IPS-15b (cell line): ENCODE data around the gene BSDC1.

ENCODE experiments used
- H3K27me3 ChIP-seq: one replicate; pipeline ENCODE4 v1.6.1; 2013; ENCODE audit warnings: low read length; ENCODE audit not compliant: control insufficient read depth, insufficient read depth
- H3K36me3 ChIP-seq: one replicate; pipeline ENCODE4 v1.6.1; 2013; ENCODE audit warnings: low read length; ENCODE audit not compliant: control insufficient read depth, insufficient read depth
- H3K4me1 ChIP-seq: one replicate; pipeline ENCODE4 v1.6.1; 2013; ENCODE audit warnings: mild to moderate bottlenecking, low read length; ENCODE audit not compliant: control insufficient read depth, insufficient read depth
- H3K4me3 ChIP-seq: one replicate; pipeline ENCODE4 v1.5.1; 2013; ENCODE audit warnings: low read depth, low read length
- H3K9ac ChIP-seq: one replicate; pipeline ENCODE4 v1.6.1; 2013; ENCODE audit warnings: low read depth, mild to moderate bottlenecking, low read length
- H3K9me3 ChIP-seq: one replicate; pipeline ENCODE4 v1.6.1; 2013; ENCODE audit warnings: mild to moderate bottlenecking, low read length; ENCODE audit not compliant: control insufficient read depth, insufficient read depth

BSDC1 gene

GRCh38 chr1:32332290-32333079 lies 61.8 kb downstream of the BSDC1 start:
- H3K4me1 ChIP-seq = peaks cover 7% of the 10 kb centered on the region
- H3K36me3 ChIP-seq = peaks cover 46% of the 10 kb centered on the region
- no peak overlapping the region for H3K4me3 ChIP-seq
- no peak overlapping the region for H3K9ac ChIP-seq
- no peaks in the 10 kb centered on the region for H3K9me3 ChIP-seq
- H3K27me3 ChIP-seq = peaks cover 4% of the 10 kb centered on the region

GRCh38 chr1:32331549-32331948 lies 62.7 kb downstream of the BSDC1 start:
- H3K27me3 ChIP-seq = no peaks in the 10 kb centered on the region
- no peak overlapping the region for H3K4me3 ChIP-seq
- H3K9me3 ChIP-seq = no peaks in the 10 kb centered on the region
- H3K4me1 ChIP-seq = peaks cover 2% of the 10 kb centered on the region
- H3K9ac ChIP-seq = no peak overlapping the region
- H3K36me3 ChIP-seq = peaks cover 53% of the 10 kb centered on the region

- H3K4me3 ChIP-seq = no peak overlapping the region
Measured at GRCh38 chr1:32330558-32331151, 63.6 kb downstream of the BSDC1 start.

GRCh38 chr1:32329931-32330466 lies 64.2 kb downstream of the BSDC1 start:
- H3K9me3 ChIP-seq = no peaks in the 10 kb centered on the region
- peaks cover 59% of the 10 kb centered on the region for H3K36me3 ChIP-seq
- H3K4me1 ChIP-seq = peaks cover 2% of the 10 kb centered on the region
- H3K27me3 ChIP-seq = no peaks in the 10 kb centered on the region
- no peak overlapping the region for H3K9ac ChIP-seq
- no peak overlapping the region for H3K4me3 ChIP-seq

More at GRCh38 chr1:32330558-32331151, 63.6 kb downstream of the BSDC1 start:
- H3K4me1 ChIP-seq = peaks cover 2% of the 10 kb centered on the region
- H3K9me3 ChIP-seq = no peaks in the 10 kb centered on the region
- peaks cover 59% of the 10 kb centered on the region for H3K36me3 ChIP-seq
- H3K27me3 ChIP-seq = no peaks in the 10 kb centered on the region
- no peak overlapping the region for H3K9ac ChIP-seq

GRCh38 chr1:32327204-32327603 lies 67.0 kb downstream of the BSDC1 start:
- Histone ChIP-seq H3K27me3 (no peaks in the 10 kb centered on the region), H3K9ac (no peak overlapping the region), H3K36me3 (peaks cover 43% of the 10 kb centered on the region), H3K4me1 (no peaks in the 10 kb centered on the region), H3K9me3 (no peaks in the 10 kb centered on the region), H3K4me3 (no peak overlapping the region)

- Histone ChIP-seq H3K4me3 (no peak overlapping the region), H3K9me3 (no peaks in the 10 kb centered on the region), H3K4me1 (no peaks in the 10 kb centered on the region), H3K36me3 (peaks cover 16% of the 10 kb centered on the region), H3K27me3 (no peaks in the 10 kb centered on the region), H3K9ac (no peak overlapping the region)
Measured at GRCh38 chr1:32321712-32322291, 72.4 kb downstream of the BSDC1 start.

GRCh38 chr1:32318127-32318869 lies 75.9 kb downstream of the BSDC1 start:
- H3K9me3 ChIP-seq = no peaks in the 10 kb centered on the region
- no peaks in the 10 kb centered on the region for H3K4me1 ChIP-seq
- no peak overlapping the region for H3K4me3 ChIP-seq
- peaks cover 12% of the 10 kb centered on the region for H3K36me3 ChIP-seq
- H3K9ac ChIP-seq = no peak overlapping the region
- H3K27me3 ChIP-seq = no peaks in the 10 kb centered on the region

GRCh38 chr1:32316903-32317277 lies 77.4 kb downstream of the BSDC1 start:
- Histone ChIP-seq H3K4me3 (no peak overlapping the region), H3K9ac (no peak overlapping the region), H3K27me3 (no peaks in the 10 kb centered on the region), H3K9me3 (no peaks in the 10 kb centered on the region), H3K4me1 (no peaks in the 10 kb centered on the region), H3K36me3 (peaks cover 12% of the 10 kb centered on the region)
